CD4-positive, alpha-beta T cell (primary cell): ENCODE results near the gene PHAF1. TPM values are rescaled to one million over a fixed set of nuclear protein-coding genes. Genes with fewer than 3 reads are reported as not detected.

Experiments used
- ATAC-seq: fragments of 200-7000 bp; cut with Tn5 transposase; one replicate; pipeline ENCODE4 v1.10.0; 2022; ENCODE audit warnings: mild to moderate bottlenecking; ENCODE audit not compliant: poor library complexity
- CTCF ChIA-PET: fragments of 350-600 bp; sonication (Branson Sonifier 250); formaldehyde crosslinking; loops from one replicate; lab custom pipeline; 2021; ENCODE audit warnings: antibody characterized with exemption, inconsistent platforms; lab: Charles Lee
- POLR2A ChIA-PET: fragments of 350-600 bp; sonication (Branson Sonifier 250); formaldehyde crosslinking; loops from one replicate; lab custom pipeline; 2021; ENCODE audit warnings: antibody characterized with exemption, inconsistent platforms; lab: Charles Lee
- DNase-seq, 14 experiments: peaks; one replicate each; pipeline ENCODE4 v3.0.0-alpha.2; 2013 to 2020; ENCODE audit warnings: mixed read lengths in 2 of 14
- H3K27ac ChIP-seq, 2 donors: one replicate each; pipeline versions ENCODE4 v1.5.1 to v1.7.0; 2013; ENCODE audit warnings: low read length in 2 of 2, low read depth in 1 of 2, mild to moderate bottlenecking in 1 of 2
- H3K27me3 ChIP-seq, 2 experiments: 1 replicate in 1 of 2; 2 replicates in 1 of 2; pipeline versions ENCODE4 v1.6.1 to v1.7.0; 2013; ENCODE audit warnings: low read length in 2 of 2, control low read depth in 1 of 2, mild to moderate bottlenecking in 1 of 2, moderate library complexity in 1 of 2; ENCODE audit not compliant: insufficient read depth in 2 of 2, control insufficient read depth in 1 of 2
- H3K36me3 ChIP-seq: one replicate; pipeline ENCODE4 v1.6.1; 2013; ENCODE audit warnings: low read length, control low read depth; ENCODE audit not compliant: insufficient read depth
- H3K4me1 ChIP-seq: one replicate; pipeline ENCODE4 v1.6.1; 2013; ENCODE audit warnings: low read length, control low read depth; ENCODE audit not compliant: insufficient read depth
- H3K4me3 ChIP-seq: one replicate; pipeline ENCODE4 v1.5.1; 2013; ENCODE audit warnings: mild to moderate bottlenecking, low read length, moderate library complexity
- H3K9me3 ChIP-seq, 2 experiments: 1 replicate in 1 of 2; 2 replicates in 1 of 2; pipeline versions ENCODE4 v1.6.1 to v1.7.0; 2013; ENCODE audit warnings: low read length in 2 of 2, mild to moderate bottlenecking in 2 of 2, control low read depth in 1 of 2, moderate library complexity in 1 of 2; ENCODE audit not compliant: control insufficient read depth in 1 of 2, insufficient read depth in 1 of 2
- H3K27ac Mint-ChIP-seq: one replicate; pipeline ENCODE4 v1.8.0; 2020; ENCODE audit warnings: mixed read lengths
- H3K27me3 Mint-ChIP-seq: one replicate; pipeline ENCODE4 v1.8.0; 2021; ENCODE audit warnings: mixed read lengths
- H3K36me3 Mint-ChIP-seq: one replicate; pipeline ENCODE4 v1.8.0; 2021; ENCODE audit warnings: low read depth, mixed read lengths
- H3K4me1 Mint-ChIP-seq: one replicate; pipeline ENCODE4 v1.8.0; 2021; ENCODE audit warnings: low read depth, mixed read lengths
- H3K4me3 Mint-ChIP-seq: one replicate; pipeline ENCODE4 v1.8.0; 2020; ENCODE audit warnings: mild to moderate bottlenecking, mixed read lengths
- H3K9me3 Mint-ChIP-seq: one replicate; pipeline ENCODE4 v1.8.0; 2020; ENCODE audit warnings: mixed read lengths
- intact Hi-C, 2 experiments: fragments of 100-400 bp; cut with DNase I in 1 of 2; cut with micrococcal nuclease in 1 of 2; formaldehyde crosslinking; loops; one replicate each; pipeline versions ENCODE4 v1.15.1 to v1.9.0; 2023 to 2025; cut with DNase I, micrococcal nuclease
- total RNA-seq, 174 experiments: library from RNA in 2 of 174; stranded (reverse) in 2 of 174; gene quantifications; one replicate each; pipeline ENCODE4 v1.2.3 and lab custom pipeline; 2021 to 2026
- TF ChIP-seq, protein P1 (sequence below): fragments of 200-600 bp; IDR thresholded peaks from one replicate; pipeline ENCODE4 v1.8.0; 2022; ENCODE audit warnings: antibody characterized with exemption, mild to moderate bottlenecking

Gene PHAF1
- total RNA-seq, 2 experiments from 2014 or later, result 10.6 to 10.8 TPM

DNA sequence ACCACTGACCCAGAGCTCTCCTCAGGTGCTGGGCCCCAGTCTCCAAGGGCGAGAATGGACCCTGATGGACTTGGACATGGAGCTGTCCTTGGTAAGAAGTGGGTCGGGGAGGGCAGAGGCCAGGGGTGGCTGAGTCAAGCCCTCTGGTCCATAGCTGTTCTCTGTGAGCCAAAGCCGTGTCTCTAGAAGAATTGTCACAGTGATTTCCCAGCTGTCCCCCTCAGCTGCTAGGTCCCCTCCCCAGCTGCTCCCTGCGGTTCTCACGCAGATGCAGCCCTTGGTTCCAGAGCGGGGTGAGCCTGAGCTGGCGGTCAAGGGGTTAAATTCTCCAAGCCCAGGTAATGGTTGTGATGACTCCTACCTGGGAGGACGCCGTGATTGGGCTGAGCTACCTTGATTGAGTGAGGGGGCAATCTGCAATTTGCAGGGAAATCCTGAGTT, 59.3 kb downstream of the PHAF1 start:
- H3K27me3 ChIP-seq, result peaks cover 71 to 80% of the 10 kb centered on the region in 2 experiments
- no peak overlapping the region for H3K27ac ChIP-seq
- no peak overlapping the region for H3K27ac Mint-ChIP-seq
- no peaks in the 10 kb centered on the region for H3K36me3 Mint-ChIP-seq
- intact Hi-C loops, result loop anchor here in 1 of 2 experiments (2.0 kb wide), 1 partner anchor 26 kb away; no protein-coding TSS in a partner anchor
- POLR2A ChIA-PET, result interaction anchor here (1.6 to 2.5 kb wide), 2 partner anchors 9 to 11 kb away, joined by 3 to 16 read pairs; partner anchors contain the start of genes FBXL8 and TRADD
- H3K4me1 ChIP-seq, result peaks cover 50% of the 10 kb centered on the region
- no peak overlapping the region for H3K4me3 ChIP-seq
- TF ChIP-seq, protein P1, sequence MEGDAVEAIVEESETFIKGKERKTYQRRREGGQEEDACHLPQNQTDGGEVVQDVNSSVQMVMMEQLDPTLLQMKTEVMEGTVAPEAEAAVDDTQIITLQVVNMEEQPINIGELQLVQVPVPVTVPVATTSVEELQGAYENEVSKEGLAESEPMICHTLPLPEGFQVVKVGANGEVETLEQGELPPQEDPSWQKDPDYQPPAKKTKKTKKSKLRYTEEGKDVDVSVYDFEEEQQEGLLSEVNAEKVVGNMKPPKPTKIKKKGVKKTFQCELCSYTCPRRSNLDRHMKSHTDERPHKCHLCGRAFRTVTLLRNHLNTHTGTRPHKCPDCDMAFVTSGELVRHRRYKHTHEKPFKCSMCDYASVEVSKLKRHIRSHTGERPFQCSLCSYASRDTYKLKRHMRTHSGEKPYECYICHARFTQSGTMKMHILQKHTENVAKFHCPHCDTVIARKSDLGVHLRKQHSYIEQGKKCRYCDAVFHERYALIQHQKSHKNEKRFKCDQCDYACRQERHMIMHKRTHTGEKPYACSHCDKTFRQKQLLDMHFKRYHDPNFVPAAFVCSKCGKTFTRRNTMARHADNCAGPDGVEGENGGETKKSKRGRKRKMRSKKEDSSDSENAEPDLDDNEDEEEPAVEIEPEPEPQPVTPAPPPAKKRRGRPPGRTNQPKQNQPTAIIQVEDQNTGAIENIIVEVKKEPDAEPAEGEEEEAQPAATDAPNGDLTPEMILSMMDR, result no peak
- H3K4me1 Mint-ChIP-seq, result peaks cover 44% of the 10 kb centered on the region
- H3K9me3 Mint-ChIP-seq, result no peaks in the 10 kb centered on the region
- no peaks in the 10 kb centered on the region for H3K36me3 ChIP-seq
- CTCF ChIA-PET, result interaction anchor here (0.7 to 1.9 kb wide), 2 partner anchors 14 to 156 kb away, joined by 3 to 7 read pairs; no protein-coding TSS in a partner anchor
- DNase-seq, result no peak
- ATAC-seq, result no peak
- H3K9me3 ChIP-seq, result peaks cover 0 to 26% of the 10 kb centered on the region in 2 experiments
- H3K27me3 Mint-ChIP-seq, result peaks cover 90% of the 10 kb centered on the region
- H3K4me3 Mint-ChIP-seq, result no peak overlapping the region

DNA sequence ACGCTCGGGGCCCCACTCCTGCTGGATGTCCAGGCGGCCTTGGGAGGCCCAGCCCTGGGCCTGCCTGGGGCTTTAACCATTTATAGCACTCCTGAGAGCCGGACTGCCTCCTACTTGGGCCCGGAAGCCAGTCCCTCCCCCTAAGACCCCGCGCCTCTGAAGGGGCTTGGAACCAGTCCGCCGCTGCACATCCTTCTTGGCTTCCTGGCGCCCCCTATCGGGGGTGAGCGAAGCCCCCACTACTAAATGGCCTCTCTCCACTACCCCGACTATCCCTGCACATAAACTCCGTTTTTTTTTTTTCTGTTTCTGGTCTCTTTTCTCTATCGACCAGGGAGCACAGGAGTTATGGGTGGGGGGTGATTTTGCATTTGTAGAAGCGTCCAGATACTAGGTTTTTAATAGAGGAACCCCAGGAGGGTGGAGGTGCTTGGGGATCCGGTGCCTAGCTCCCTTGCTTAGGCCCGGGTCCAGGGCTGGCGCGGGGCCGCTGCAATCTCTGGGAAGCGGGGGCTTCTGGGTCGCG, 60.0 kb downstream of the PHAF1 start:
- TF ChIP-seq, protein P1, result peak; percentile 44
- no peak overlapping the region for H3K27ac ChIP-seq
- Mint-ChIP-seq H3K9me3 (no peaks in the 10 kb centered on the region), H3K36me3 (no peaks in the 10 kb centered on the region), H3K4me3 (peak overlapping the region; percentile 62), H3K27me3 (peaks cover 88% of the 10 kb centered on the region), H3K4me1 (peaks cover 46% of the 10 kb centered on the region), H3K27ac (no peak overlapping the region)
- H3K9me3 ChIP-seq, result peaks cover 0 to 23% of the 10 kb centered on the region in 2 experiments
- POLR2A ChIA-PET, result interaction anchor here (1.6 to 2.5 kb wide), 2 partner anchors 10 to 12 kb away, joined by 3 to 16 read pairs; partner anchors contain the start of genes FBXL8 and TRADD
- no peaks in the 10 kb centered on the region for H3K36me3 ChIP-seq
- H3K4me1 ChIP-seq, result peaks cover 51% of the 10 kb centered on the region
- DNase-seq (peak in 4 of 14 experiments; percentile 38 to 62 (median 59)), ATAC-seq (no peak)
- H3K27me3 ChIP-seq, result peaks cover 70 to 75% of the 10 kb centered on the region in 2 experiments
- peak overlapping the region; percentile 19 for H3K4me3 ChIP-seq
- CTCF ChIA-PET, result interaction anchor here (0.7 to 1.9 kb wide), 4 partner anchors 14 to 188 kb away, joined by 3 to 7 read pairs (median 3); no protein-coding TSS in a partner anchor
- intact Hi-C loops, result loop anchor here in 1 of 2 experiments (2.0 kb wide), 1 partner anchor 27 kb away; no protein-coding TSS in a partner anchor

DNA sequence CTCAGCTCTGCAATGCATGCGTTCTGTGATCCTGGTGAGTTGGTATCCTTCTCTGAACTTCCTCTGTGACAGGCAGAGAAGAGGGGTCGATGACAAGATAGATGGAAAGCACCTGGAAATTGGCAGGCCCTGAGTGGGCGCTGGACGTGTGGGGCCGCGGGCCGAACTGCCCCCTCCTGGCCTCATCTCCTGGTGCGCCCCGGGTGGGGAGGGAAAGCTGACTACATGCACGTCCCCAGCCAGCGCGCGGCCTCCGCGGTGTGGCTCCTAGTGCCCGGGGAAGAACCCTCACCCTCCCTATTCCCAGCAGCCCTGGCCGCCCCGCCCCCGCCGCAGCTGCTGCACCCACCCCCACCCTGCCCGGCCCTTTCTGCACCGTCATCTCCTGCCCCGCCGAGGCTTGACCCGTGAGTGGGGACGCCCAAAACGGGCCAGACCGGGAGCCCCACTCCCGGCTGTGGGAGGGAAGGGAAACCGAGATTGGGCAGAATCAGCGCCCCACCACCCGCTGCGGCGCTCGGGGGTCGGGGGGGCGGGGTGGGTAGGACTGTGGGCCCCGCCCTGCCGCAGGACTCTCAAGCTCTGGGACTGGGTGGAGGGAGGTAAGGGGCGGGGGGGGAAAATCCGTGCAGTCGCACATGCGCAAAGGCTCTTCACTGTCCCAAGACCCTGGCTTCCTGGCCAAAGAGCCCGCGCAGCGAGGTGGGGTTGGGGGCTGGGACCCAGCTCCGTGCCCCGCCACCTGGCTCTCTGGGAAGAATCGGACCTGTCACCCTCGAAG, 60.6 kb downstream of the PHAF1 start, which contains the start of gene NOL3:
TSS of gene NOL3 (plus strand) at position 371 of the 781 bp plus-strand sequence.
- TF ChIP-seq, protein P1, result no peak
- peaks cover 85% of the 10 kb centered on the region for H3K27me3 Mint-ChIP-seq
- no peaks in the 10 kb centered on the region for H3K9me3 Mint-ChIP-seq
- H3K4me1 Mint-ChIP-seq, result peaks cover 40% of the 10 kb centered on the region
- H3K9me3 ChIP-seq, result peaks cover 0 to 16% of the 10 kb centered on the region in 2 experiments
- H3K27ac Mint-ChIP-seq, result no peak within 1 kb of the TSS
- POLR2A ChIA-PET, result interaction anchor here (1.6 to 2.5 kb wide), 2 partner anchors 10 to 13 kb away, joined by 3 to 16 read pairs; partner anchors contain the start of genes FBXL8 and TRADD
- CTCF ChIA-PET, result interaction anchor here (0.6 to 1.9 kb wide), 4 partner anchors 15 to 189 kb away, joined by 3 to 7 read pairs (median 3); no protein-coding TSS in a partner anchor
- H3K4me3 ChIP-seq, result peak within 1 kb of the TSS; percentile 19
- H3K4me1 ChIP-seq, result peaks cover 51% of the 10 kb centered on the region
- no peaks in the 10 kb centered on the region for H3K36me3 Mint-ChIP-seq
- intact Hi-C loops, result no loop called here
- peak within 1 kb of the TSS; percentile 62 for H3K4me3 Mint-ChIP-seq
- DNase-seq (peak in 4 of 14 experiments; percentile 29 to 59 (median 46)), ATAC-seq (no peak)
- H3K27ac ChIP-seq, result no peak within 1 kb of the TSS
- peaks cover 66 to 69% of the 10 kb centered on the region in 2 experiments for H3K27me3 ChIP-seq
- no peaks in the 10 kb centered on the region for H3K36me3 ChIP-seq
